Measurements from ENCODE around the gene RNF157. TPM values are rescaled to one million over a fixed set of nuclear protein-coding genes. Genes with fewer than 3 reads are reported as not detected.
"Not testable (repeated sequence)": the region's sequence is repeated elsewhere in the genome, so short reads cannot be mapped to it uniquely, and the experiment has no call there.

RNF157 gene
- total RNA-seq, 1 donor, result 4.7 TPM

- no peak for DNase-seq (ENCODE audit: low read depth)
- no peak overlapping the region for H3K4me3 ChIP-seq (ENCODE audit: low read depth, low read length)
- no peak for TF ChIP-seq CTCF (IDR thresholded peaks at IDR 0.05; ENCODE audit: insufficient read depth, low read depth, low read length)
These were observed 3.7 kb downstream of the RNF157 start for GRCh38 chr17:76236603-76237002.

GRCh38 chr17:76235883-76236282 lies 4.4 kb downstream of the RNF157 start:
- no peak for TF ChIP-seq CTCF (IDR thresholded peaks at IDR 0.05; ENCODE audit: insufficient read depth, low read depth, low read length)
- DNase-seq (ENCODE audit: low read depth), result no peak
- no peak overlapping the region for H3K4me3 ChIP-seq (ENCODE audit: low read depth, low read length)

GRCh38 chr17:76234354-76234679 lies 6.0 kb downstream of the RNF157 start:
- no peak for TF ChIP-seq CTCF (IDR thresholded peaks at IDR 0.05; ENCODE audit: insufficient read depth, low read depth, low read length)
- H3K4me3 ChIP-seq (ENCODE audit: low read depth, low read length), result no peak overlapping the region
- DNase-seq (ENCODE audit: low read depth), result no peak

- DNase-seq (ENCODE audit: low read depth), result no peak
- no peak for TF ChIP-seq CTCF (IDR thresholded peaks at IDR 0.05; ENCODE audit: insufficient read depth, low read depth, low read length)
- no peak overlapping the region for H3K4me3 ChIP-seq (ENCODE audit: low read depth, low read length)
These were observed 6.5 kb downstream of the RNF157 start for GRCh38 chr17:76233588-76234353.

GRCh38 chr17:76232342-76232741 lies 8.0 kb downstream of the RNF157 start:
- no peak overlapping the region for H3K4me3 ChIP-seq (ENCODE audit: low read depth, low read length)
- TF ChIP-seq CTCF (IDR thresholded peaks at IDR 0.05; ENCODE audit: insufficient read depth, low read depth, low read length), result no peak
- DNase-seq (ENCODE audit: low read depth), result peak; percentile 92

GRCh38 chr17:76226749-76227148 lies 13.5 kb downstream of the RNF157 start:
- not testable (repeated sequence) for H3K4me3 ChIP-seq (ENCODE audit: low read depth, low read length); DNase-seq (ENCODE audit: low read depth)

GRCh38 chr17:76225373-76226086 lies 14.8 kb downstream of the RNF157 start:
- H3K4me3 ChIP-seq (ENCODE audit: low read depth, low read length); DNase-seq (ENCODE audit: low read depth): not testable (repeated sequence)

GRCh38 chr17:76223802-76224201 lies 16.5 kb downstream of the RNF157 start:
- no peak for DNase-seq (ENCODE audit: low read depth)
- no peak overlapping the region for H3K4me3 ChIP-seq (ENCODE audit: low read depth, low read length)
- TF ChIP-seq CTCF (IDR thresholded peaks at IDR 0.05; ENCODE audit: insufficient read depth, low read depth, low read length), result no peak

Measured in fibroblast of villous mesenchyme (primary cell).